Suprapubic skin (tissue), 4 donors: ENCODE data around the gene CEP131. TPM values are rescaled to one million over a fixed set of nuclear protein-coding genes. Genes with fewer than 3 reads are reported as not detected.

ENCODE experiments used
- DNase-seq, 2 donors: peaks; one replicate each; pipeline ENCODE4 v3.0.0-alpha.2; 2019; ENCODE audit warnings: low spot score in 2 of 2
- H3K27ac ChIP-seq: fragments of 200-600 bp; sonication (generic); one replicate; pipeline ENCODE4 v1.5.1; 2019
- H3K27me3 ChIP-seq: fragments of 200-600 bp; sonication (generic); one replicate; pipeline ENCODE4 v1.5.1; 2019
- H3K36me3 ChIP-seq: fragments of 200-600 bp; sonication (generic); one replicate; pipeline ENCODE4 v1.5.1; 2019
- H3K4me1 ChIP-seq: fragments of 200-600 bp; sonication (generic); one replicate; pipeline ENCODE4 v1.5.1; 2019
- H3K4me3 ChIP-seq: fragments of 200-600 bp; sonication (generic); one replicate; pipeline ENCODE4 v1.5.1; 2019; ENCODE audit warnings: mild to moderate bottlenecking
- H3K9me3 ChIP-seq: fragments of 200-600 bp; sonication (generic); one replicate; pipeline ENCODE4 v1.5.1; 2019
- EP300 ChIP-seq: sonication (generic); formaldehyde crosslinking; IDR thresholded peaks from one replicate; pipeline ENCODE4 v1.6.1; 2017; ENCODE audit warnings: antibody characterized with exemption
- POLR2A ChIP-seq, 2 donors: fragments of 450-650 bp; IDR thresholded peaks; one replicate each; pipeline ENCODE4 v1.6.1; 2017; ENCODE audit warnings: antibody characterized with exemption in 2 of 2, mild to moderate bottlenecking in 2 of 2, moderate library complexity in 2 of 2
- POLR2AphosphoS5 ChIP-seq, 3 donors: sonication (generic); formaldehyde crosslinking; IDR thresholded peaks; one replicate each; pipeline ENCODE4 v1.6.1; 2017; ENCODE audit warnings: antibody characterized with exemption in 3 of 3
- WGBS: methylation state at CpG from one replicate; pipeline ENCODE4 v1.1.5; 2018; 5-methylcytosine and 5-hydroxymethylcytosine counted together
- total RNA-seq, 4 donors: library from RNA; depleted of rRNA; stranded (reverse); fragments of >200 nt; gene quantifications; one replicate each; pipeline ENCODE4 v1.1.0, GENCODE V29; 2016
- TF ChIP-seq, protein P1 (sequence below), 2 donors: fragments of 200-600 bp in 1 of 2; fragments of 450-650 bp in 1 of 2; sonication (generic) in 1 of 2; IDR thresholded peaks; one replicate each; pipeline ENCODE4 v1.5.1; 2016 to 2019; ENCODE audit warnings: antibody characterized with exemption in 2 of 2, mild to moderate bottlenecking in 1 of 2, moderate library complexity in 1 of 2

The CEP131 gene
- total RNA-seq, 4 donors from 2014 or later, result 4.2 to 9.5 (median 8.0) TPM

DNA sequence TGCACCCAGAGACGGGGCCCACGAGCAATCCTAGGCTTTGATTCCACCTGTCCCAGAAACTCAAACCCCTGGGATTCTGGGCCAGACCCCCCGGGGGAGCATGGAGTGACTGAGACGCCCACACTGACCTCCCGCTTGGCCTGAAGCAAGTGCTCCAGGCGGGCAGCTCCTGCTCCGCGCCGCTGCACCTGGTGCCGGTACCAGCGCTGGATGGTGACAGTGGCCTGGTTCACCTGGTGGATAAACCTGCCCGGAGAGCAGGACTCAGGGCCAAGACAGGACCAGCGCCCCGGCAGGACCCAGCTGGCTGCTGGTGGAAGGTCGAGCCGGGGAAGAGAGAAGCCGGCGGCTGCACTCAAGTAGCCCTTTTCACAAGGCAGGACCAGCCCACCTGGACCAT, 22.6 kb downstream of the CEP131 start:
- Histone ChIP-seq H3K27me3 (no peaks in the 10 kb centered on the region), H3K36me3 (peaks cover 23% of the 10 kb centered on the region), H3K4me1 (no peaks in the 10 kb centered on the region), H3K27ac (no peak overlapping the region), H3K9me3 (no peaks in the 10 kb centered on the region), H3K4me3 (no peak overlapping the region)
- TF ChIP-seq EP300 (no peak), POLR2AphosphoS5 (IDR thresholded peaks at IDR 0.05) (no peak), POLR2A (IDR thresholded peaks at IDR 0.05) (no peak)
- TF ChIP-seq, protein P1, sequence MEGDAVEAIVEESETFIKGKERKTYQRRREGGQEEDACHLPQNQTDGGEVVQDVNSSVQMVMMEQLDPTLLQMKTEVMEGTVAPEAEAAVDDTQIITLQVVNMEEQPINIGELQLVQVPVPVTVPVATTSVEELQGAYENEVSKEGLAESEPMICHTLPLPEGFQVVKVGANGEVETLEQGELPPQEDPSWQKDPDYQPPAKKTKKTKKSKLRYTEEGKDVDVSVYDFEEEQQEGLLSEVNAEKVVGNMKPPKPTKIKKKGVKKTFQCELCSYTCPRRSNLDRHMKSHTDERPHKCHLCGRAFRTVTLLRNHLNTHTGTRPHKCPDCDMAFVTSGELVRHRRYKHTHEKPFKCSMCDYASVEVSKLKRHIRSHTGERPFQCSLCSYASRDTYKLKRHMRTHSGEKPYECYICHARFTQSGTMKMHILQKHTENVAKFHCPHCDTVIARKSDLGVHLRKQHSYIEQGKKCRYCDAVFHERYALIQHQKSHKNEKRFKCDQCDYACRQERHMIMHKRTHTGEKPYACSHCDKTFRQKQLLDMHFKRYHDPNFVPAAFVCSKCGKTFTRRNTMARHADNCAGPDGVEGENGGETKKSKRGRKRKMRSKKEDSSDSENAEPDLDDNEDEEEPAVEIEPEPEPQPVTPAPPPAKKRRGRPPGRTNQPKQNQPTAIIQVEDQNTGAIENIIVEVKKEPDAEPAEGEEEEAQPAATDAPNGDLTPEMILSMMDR (IDR thresholded peaks at IDR 0.05), result no peak
- WGBS, result 92% methylated on average over 9 of the region's 18 CpGs
- DNase-seq, result no peak

DNA sequence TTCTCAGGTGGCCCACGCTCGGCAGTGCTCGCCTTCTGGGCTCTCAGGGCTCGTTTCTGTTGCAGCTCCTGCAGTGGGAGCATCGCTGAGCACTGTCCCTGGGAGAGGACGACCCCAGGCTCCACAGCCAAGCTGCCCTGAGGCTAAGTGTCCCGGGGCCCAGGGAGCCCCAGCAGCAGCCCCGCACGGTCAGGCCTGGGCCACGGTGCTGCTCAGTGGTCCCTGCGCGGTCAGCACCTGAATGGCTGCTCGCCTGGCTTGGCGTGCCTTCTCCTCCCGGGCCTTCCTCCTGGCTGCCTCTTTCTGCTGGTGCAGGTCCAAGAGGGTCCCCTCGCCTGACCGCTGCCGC, 23.3 kb downstream of the CEP131 start:
- no peak for TF ChIP-seq EP300
- TF ChIP-seq, protein P1 (IDR thresholded peaks at IDR 0.05), result no peak
- TF ChIP-seq POLR2A (IDR thresholded peaks at IDR 0.05), result no peak
- TF ChIP-seq POLR2AphosphoS5 (IDR thresholded peaks at IDR 0.05), result no peak
- no peak for DNase-seq
- 82% methylated on average over 5 of the region's 18 CpGs for WGBS
- Histone ChIP-seq H3K27ac (no peak overlapping the region), H3K4me3 (no peak overlapping the region), H3K36me3 (peaks cover 23% of the 10 kb centered on the region), H3K9me3 (no peaks in the 10 kb centered on the region), H3K27me3 (no peaks in the 10 kb centered on the region), H3K4me1 (no peaks in the 10 kb centered on the region)

DNA sequence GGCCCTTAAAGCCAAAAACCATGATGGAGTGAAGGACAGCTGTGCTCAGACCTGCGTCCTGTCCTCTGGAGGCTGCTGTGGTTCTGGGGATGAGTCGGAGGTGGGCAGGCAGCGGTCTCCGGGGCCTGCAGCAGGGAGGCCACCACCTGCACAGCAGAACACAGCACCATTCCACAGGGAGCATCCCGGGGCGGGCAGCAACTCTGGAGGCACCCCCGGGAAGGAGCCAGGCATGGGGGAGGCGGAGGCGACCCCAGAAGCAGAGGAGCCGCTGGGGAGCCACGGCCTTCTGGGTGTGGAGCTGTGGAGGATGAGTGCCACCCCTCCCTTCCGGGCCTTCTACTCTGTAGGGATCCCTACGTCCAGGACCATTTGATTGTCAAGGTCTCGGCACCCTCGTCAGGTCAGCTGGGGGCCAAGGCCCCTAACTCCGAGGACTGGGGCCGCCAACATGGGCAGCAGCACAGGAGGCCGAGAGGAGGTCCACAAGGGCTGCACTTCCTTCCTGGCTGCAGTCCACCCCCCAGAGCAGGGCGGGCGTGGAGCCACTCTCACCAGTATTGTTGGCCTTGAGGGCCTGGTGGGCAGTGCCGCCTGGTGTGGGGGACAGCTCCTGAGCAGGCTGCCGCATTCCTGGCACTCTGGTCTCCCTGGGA, 23.8 kb downstream of the CEP131 start:
- WGBS, result 88% methylated on average over 21 of the region's 22 CpGs
- DNase-seq, result no peak
- Histone ChIP-seq H3K9me3 (no peaks in the 10 kb centered on the region), H3K27me3 (no peaks in the 10 kb centered on the region), H3K4me3 (no peak overlapping the region), H3K4me1 (no peaks in the 10 kb centered on the region), H3K27ac (no peak overlapping the region), H3K36me3 (peaks cover 23% of the 10 kb centered on the region)
- no peak for TF ChIP-seq POLR2A (IDR thresholded peaks at IDR 0.05)
- no peak for TF ChIP-seq POLR2AphosphoS5 (IDR thresholded peaks at IDR 0.05)
- TF ChIP-seq EP300, result no peak
- TF ChIP-seq, protein P1 (IDR thresholded peaks at IDR 0.05), result no peak

DNA sequence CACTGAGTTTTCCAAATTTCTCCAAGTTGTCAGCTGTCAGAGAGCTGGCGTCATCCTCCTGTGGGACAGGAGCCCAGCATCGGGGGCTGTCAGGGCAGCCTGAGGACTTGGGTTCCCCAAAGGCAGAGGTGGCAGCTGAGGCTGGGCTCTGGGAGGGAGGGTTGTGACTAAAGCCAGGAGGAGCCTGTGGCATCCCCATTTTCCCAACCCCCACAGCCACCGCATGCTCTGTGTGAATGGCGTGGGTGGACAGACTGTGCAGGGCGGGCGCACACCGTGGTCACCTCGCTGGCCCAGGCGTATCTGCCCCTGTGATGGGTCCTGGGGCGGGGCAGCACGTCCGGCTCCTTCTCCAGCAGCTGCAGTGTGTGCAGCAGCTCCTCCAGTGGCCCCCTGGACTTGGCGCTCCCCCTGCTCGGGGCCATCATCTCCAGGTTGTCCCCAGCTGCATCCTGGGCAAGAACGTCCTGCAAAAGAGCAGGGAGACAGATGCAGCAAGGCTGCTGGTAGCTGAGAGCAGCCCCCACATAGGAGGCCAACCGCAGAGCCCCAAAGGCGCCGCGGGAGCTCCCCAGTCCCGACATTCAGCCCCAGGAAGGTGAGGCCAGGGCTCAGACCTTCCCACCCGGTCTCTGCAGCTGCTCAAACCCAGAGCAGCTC, 24.8 kb downstream of the CEP131 start:
- no peak for DNase-seq
- Histone ChIP-seq H3K9me3 (no peaks in the 10 kb centered on the region), H3K4me3 (no peak overlapping the region), H3K36me3 (peaks cover 19% of the 10 kb centered on the region), H3K27me3 (no peaks in the 10 kb centered on the region), H3K27ac (no peak overlapping the region), H3K4me1 (no peaks in the 10 kb centered on the region)
- TF ChIP-seq EP300 (no peak), POLR2A (IDR thresholded peaks at IDR 0.05) (no peak), POLR2AphosphoS5 (IDR thresholded peaks at IDR 0.05) (no peak)
- TF ChIP-seq, protein P1 (IDR thresholded peaks at IDR 0.05), result no peak
- WGBS, result 87% methylated on average over 15 of the region's 21 CpGs

DNA sequence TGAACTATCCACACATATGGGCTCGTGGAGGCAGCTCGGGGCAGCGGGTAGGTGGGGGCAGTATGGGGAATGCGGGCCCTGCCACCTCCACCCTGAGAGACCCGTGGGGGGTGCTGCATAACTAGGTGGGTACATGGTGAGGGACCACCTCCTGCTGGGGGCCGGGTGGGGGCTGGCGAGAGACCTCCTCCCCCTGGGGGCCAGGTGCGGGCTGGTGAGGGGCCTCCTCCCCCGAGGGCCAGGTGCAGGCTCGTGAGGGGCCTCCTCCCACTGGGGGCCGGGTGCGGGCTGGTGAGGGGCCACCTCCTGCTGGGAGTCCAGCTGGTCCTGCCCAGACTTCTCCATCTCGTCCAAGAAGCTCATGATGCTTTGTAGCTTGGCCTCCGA, 25.4 kb downstream of the CEP131 start:
- H3K4me3 ChIP-seq, result no peak overlapping the region
- no CpG with 5 or more reads among the region's 14 CpGs for WGBS
- TF ChIP-seq POLR2AphosphoS5 (IDR thresholded peaks at IDR 0.05) (no peak), POLR2A (IDR thresholded peaks at IDR 0.05) (no peak), EP300 (no peak)
- TF ChIP-seq, protein P1 (IDR thresholded peaks at IDR 0.05), result no peak
- H3K4me1 ChIP-seq, result no peaks in the 10 kb centered on the region
- no peak for DNase-seq
- no peak overlapping the region for H3K27ac ChIP-seq
- no peaks in the 10 kb centered on the region for H3K9me3 ChIP-seq
- peaks cover 19% of the 10 kb centered on the region for H3K36me3 ChIP-seq
- H3K27me3 ChIP-seq, result no peaks in the 10 kb centered on the region
